ENCODE measurements around the gene TCHHL1.
"Not testable (repeated sequence)": the region's sequence is repeated elsewhere in the genome, so short reads cannot be mapped to it uniquely, and the experiment has no call there.

TCHHL1 gene

DNA sequence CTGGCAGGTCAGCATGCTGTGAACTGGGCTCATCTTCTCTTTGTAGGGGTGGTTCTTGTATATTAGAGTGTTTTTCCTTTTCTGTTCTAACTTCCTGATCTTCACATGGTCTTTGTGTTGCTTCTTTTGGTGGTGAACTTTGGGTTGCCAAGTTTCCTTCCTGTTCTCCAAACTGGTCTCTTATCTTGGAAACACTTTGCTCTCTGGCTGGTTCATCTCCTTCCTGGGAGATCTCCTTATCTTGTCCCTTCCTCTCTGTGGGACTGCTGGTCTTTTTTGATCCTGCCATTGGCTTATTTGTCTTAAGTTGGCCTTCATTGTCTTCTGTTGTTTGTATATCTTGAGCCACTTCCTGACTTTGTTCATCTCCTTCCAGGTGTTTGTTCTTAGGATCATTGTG lies 2.1 kb downstream of the TCHHL1 start:
- no peak for DNase-seq (ENCODE audit: low spot score)

DNA sequence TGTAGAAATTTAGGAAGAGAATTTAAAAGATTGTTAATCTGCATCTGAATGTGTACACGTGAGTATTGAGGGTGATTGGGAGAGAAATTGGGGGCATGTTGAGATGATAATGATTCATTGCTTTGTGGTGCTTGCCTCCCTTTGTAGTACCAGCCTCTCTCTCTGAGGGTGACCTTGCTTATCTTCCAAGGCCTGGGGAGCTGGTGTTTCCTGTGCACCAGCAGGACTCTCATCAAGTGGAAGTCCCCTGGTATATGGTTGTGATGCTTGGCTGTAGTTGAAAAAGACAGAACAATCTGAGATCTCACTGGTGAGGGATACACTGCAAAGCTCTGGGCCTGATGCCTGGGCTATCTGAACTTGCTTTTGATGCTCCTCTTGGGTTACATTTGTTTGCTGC lies 4.0 kb downstream of the TCHHL1 start:
- DNase-seq (ENCODE audit: low spot score): no peak

- DNase-seq (ENCODE audit: low spot score): not testable (repeated sequence)
Observed at GRCh38 chr1:152081026-152081425, 7.8 kb downstream of the TCHHL1 start.

- not testable (repeated sequence) for DNase-seq (ENCODE audit: low spot score)
Observed at GRCh38 chr1:152080494-152080893, 8.4 kb downstream of the TCHHL1 start.

DNA sequence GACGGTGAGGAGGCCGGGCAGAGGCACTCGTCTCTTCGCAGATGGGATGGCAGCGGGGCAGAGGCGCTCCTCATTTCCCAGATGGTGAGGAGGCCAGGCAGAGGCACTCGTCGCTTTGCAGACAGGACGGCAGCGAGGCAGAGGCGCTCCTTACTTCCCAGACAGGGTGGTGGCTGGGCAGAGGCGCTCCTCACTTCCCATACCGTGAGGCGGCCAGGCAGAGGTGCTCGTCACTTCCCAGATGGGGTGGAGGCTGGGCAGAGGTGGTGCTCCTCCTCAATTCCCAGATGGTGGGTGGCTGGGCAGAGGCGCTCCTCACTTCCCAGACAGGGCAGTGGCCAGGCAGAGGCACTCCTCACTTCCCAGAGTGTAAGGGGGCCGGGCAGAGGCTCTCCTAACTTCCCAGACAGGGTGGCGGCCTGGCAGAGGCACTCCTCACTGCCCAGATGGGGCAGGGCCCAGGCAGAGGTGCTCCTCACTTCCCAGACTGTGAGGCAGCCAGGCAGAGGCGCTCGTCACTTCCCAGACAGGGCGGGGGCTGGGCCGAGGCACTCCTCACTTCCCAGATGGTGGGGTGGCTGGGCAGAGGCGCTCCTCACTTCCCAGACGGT lies 9.9 kb downstream of the TCHHL1 start:
- DNase-seq (ENCODE audit: low spot score): no peak

DNA sequence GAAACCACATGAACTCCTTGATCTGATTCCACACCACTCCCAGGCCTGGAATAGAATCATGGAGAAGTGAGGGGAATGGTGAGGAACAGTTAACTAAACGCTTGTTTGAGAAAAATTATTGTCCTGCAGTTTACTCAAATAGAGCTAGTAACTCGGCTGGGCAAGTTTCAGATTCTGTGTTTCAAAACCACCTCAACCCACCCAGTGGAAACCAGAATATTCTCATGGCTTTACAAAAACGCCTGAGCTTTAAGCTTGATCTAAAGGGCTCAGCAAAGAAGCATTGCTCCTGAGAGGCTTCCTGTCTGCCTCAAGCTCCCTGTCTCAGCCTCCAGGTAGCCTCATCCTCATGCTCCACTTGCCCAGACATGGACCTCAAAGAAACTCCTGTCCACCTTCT lies 16.6 kb downstream of the TCHHL1 start:
- no peak for DNase-seq (ENCODE audit: low spot score)

DNA sequence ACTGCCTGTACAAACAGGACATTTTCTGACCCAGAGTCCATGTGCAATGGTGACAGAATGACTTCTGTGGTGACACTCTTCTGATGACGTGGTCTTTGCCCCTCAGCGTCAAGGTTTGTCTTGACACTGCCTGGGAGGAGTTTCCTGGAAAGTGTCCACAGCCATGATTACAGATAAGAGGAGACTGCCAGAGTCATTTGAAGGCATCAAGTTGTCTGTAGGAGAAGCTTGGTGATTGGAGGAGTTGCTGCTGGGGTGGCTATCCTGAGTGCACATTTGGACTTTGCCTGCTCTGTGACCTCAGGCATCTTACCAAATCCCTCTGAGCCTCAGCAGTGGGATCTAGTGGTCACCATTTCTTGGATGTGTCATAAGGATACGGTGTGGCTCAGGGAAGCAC lies 17.7 kb downstream of the TCHHL1 start:
- DNase-seq (ENCODE audit: low spot score): no peak

DNA sequence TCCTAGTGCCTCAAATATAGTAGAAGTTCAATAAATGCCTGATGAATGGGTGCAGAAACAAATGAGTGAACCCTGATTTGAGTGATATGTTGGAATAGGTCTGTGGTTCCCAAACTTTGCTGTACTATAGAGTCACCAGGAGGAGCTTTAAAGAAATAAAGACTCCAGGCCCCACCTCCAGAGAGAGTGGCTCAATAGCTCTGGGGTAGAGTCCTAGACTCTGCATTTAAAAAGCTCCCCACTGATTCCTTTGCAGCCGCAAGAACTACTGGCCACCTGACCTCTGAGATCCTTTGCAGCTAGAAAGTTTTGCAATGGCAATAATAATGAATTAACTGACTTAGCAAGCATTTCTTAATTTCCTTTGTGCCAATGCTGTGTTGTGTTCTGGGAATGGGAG lies 20.9 kb downstream of the TCHHL1 start:
- no peak for DNase-seq (ENCODE audit: low spot score)

GRCh38 chr1:152067150-152067549 lies 21.7 kb downstream of the TCHHL1 start:
- DNase-seq (ENCODE audit: low spot score): no peak

DNA sequence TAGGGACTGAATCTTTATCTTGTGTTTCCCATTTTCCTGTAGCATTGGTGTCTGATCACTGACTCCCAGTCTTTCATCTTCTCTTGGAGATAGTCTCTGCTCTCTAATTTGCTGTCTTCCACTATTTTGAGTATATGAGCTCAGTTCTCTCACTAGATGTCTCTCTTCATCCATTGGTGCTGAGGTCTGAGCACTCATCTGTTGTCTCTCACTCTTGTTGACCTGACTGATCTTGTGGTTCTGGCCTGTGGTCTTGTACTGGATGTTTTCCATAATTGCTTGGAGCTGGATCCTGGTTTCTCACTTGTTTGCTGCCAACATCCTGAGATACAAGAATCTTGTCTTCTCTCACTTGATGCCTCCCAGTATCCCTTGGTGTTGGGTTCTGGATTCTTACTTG lies 26.9 kb downstream of the TCHHL1 start:
- DNase-seq (ENCODE audit: low spot score): no peak

- no peak for DNase-seq (ENCODE audit: low spot score)
Observed at GRCh38 chr1:152053375-152053774, 35.5 kb downstream of the TCHHL1 start.

DNA sequence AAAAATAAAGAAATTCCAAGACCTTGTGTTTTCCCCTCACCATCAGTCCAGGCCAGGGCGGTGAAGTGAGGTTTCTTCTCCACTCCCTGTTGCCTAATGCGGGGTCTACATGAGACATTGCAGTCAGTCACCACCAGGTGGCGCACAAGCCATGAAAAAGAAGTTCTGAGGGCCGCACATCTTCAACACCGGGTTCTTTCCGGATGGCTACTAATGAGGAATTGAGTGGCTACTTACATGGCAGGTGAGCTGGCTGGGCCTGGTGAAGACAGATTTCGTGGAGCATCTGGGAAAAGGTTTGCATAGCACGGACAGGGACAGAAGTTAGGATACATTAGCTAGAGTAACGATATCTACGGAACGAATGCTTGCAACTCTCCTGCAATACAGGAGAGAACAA lies 36.3 kb downstream of the TCHHL1 start:
- peak; percentile 68 for DNase-seq (ENCODE audit: low spot score)

DNA sequence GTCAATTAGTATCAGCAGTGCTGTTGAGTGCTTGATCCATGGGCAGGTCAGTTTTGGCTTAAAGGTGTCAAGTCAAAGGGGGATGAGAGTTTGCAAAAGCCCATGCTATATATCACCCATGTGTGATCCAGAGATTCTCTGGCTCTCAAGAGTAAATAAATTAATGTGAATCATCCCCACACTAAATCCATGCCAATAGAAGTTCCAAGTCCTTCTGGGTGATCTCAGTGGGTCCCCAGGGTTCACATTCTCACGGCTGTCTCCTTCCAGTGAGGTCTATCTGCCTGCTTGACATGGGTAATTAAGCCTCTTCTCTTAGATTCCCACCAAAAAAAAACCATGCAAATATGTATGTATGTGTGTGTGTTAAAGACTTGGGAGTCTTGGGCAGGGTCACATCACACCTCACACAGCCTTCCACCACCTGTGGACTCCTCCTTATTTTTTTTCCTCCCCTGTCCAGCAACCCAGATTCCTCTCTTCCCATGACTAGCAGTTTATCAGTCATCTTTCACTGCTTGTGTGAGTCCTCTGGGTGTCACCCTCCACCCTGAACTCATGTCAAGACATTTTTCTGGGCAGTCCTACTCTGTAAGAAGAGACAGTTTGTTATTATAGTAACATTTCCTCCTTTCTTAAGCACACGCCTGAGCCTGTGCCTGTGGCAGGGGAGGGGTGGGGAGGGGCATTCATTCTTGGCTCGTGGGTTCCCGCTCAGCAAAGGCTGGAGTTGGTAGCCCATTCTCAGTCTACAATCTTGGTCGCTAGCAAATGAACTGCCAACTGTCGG lies 37.8 kb downstream of the TCHHL1 start:
- DNase-seq (ENCODE audit: low spot score): no peak

GRCh38 chr1:152049291-152050083 lies 39.4 kb downstream of the TCHHL1 start:
- no peak for DNase-seq (ENCODE audit: low spot score)

DNA sequence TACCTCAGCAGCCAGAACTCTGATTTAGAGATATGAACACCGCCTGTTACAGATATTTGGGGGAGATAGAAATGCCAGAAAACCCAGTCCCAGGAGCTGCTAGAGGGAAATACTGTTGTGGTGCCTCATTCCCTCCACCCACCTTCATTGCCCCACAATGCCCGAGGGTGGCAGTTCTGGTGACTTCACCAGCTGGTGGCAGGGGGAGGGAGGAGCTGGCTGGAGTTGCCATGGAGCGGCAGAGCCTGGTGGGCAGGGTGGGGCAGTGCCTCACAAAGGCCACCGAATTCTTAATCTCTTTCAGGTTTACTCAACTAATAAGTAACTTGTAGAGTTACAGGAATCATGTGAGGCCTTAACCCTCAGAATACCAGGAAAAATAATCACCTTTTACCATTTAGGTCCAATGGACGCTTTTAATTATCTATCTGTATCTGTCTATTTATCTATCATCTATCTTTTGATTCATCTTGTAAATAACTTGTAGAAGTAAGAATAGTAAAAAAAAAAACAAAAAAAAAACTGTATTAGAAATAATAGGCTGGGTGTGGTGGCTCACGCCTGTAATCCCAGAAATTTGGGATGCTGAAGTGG lies 40.4 kb downstream of the TCHHL1 start:
- DNase-seq (ENCODE audit: low spot score): no peak

- peak; percentile 73 for DNase-seq (ENCODE audit: low spot score)
Observed at GRCh38 chr1:152047730-152048415, 41.0 kb downstream of the TCHHL1 start.

DNA sequence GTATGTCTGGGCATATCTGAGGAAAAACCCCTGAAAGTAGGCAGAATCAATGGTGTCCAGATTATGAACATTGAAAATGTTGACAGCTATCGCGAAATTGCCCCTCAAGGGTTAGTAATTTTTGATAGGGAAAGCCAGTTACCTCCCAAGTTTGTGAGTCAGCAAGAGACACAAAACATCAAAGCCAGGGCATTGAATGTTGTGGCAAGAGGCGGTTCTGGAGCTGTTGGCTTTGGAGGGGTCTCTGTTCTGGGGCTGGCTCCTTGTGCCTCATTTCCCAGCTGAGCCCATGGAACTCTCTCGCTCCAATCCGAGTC lies 41.5 kb downstream of the TCHHL1 start:
- no peak for DNase-seq (ENCODE audit: low spot score)

- DNase-seq (ENCODE audit: low spot score): no peak
Observed at GRCh38 chr1:152044386-152044785, 44.5 kb downstream of the TCHHL1 start.

DNA sequence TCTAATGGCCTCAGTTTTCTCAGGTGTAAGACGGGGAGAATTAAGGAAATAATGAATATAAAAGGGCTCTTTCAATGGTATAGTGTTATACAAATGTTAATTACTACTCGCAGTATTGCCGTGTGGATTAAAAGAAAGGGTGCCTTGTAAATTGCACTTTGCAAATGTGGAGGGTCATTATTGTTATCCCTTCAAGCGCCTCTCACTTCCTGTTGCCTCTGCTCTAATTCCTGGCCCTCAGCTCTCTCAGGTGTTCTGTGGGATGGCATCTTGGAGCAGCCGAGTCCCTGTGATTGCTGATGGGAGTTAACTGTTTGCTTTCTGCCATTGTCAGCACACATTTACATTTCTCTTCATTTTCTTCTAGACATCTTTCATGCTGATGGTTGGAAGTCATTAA lies 45.0 kb downstream of the TCHHL1 start:
- DNase-seq (ENCODE audit: low spot score): no peak

GRCh38 chr1:152042030-152042429 lies 46.8 kb downstream of the TCHHL1 start:
- no peak for DNase-seq (ENCODE audit: low spot score)

GRCh38 chr1:152039886-152040285 lies 49.0 kb downstream of the TCHHL1 start:
- no peak for DNase-seq (ENCODE audit: low spot score)

DNA sequence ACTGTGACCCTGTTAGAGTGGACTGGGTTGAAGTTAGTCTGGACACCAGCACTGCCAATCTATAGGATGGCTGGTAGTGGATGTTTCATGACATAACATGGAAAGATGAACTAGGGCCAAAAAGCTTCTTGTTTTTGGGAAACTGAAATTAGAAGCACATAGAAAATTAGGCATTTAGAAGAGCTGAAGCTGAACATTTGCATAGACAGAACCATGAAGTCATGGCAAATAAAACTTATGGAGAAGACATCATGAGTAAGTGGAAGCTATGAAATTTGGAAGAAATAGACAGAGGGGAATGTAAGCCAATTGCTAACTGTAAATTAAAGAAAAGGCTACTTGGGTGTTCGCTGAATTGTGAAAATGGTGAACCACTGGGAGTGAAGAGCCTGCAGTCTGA lies 49.4 kb downstream of the TCHHL1 start:
- DNase-seq (ENCODE audit: low spot score): no peak

All from globus pallidus (tissue), 1 donor.